ENCODE measurements around the gene ING2. TPM values are rescaled to one million over a fixed set of nuclear protein-coding genes. Genes with fewer than 3 reads are reported as not detected.
"Not testable (repeated sequence)": the region's sequence is repeated elsewhere in the genome, so short reads cannot be mapped to it uniquely, and the experiment has no call there.

Gene ING2
- total RNA-seq, 1 donor from 2014 or later: 11.6 TPM

DNA sequence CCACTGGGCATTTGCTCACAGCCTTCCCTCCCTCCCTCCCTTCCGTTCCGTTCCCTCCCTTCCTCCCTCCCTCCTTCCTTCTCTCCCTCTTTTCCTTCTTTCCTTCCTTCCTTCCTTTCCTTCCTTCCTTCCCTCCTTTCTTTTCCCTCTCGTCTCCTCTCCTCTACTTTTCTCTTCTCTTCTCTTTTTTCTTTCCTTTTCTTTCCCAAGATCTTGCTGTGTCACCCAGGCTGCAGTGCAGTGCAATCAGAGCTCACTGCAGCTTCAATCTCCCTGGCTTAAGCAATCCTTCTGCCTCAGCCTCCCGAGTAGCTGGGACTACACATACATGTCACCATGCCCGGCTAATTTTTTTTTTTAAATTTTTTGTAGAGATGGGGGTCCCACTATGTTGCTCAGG is 26.7 kb upstream of the ING2 start:
- H3K4me3 Mint-ChIP-seq: no peak overlapping the region
- intact Hi-C loops (cut with micrococcal nuclease): loop anchor here (10.0 kb wide), 1 partner anchor 177 kb away; the partner anchor contains the start of genes RWDD4 and TRAPPC11
- H3K36me3 Mint-ChIP-seq (ENCODE audit: low read depth): no peaks in the 10 kb centered on the region
- no peak overlapping the region for H3K27ac Mint-ChIP-seq
- H3K4me1 Mint-ChIP-seq (ENCODE audit: low read depth): no peaks in the 10 kb centered on the region
- peaks cover 4% of the 10 kb centered on the region for H3K27me3 Mint-ChIP-seq (ENCODE audit: insufficient read depth)
- H3K9me3 Mint-ChIP-seq: no peaks in the 10 kb centered on the region
- no peak for DNase-seq (ENCODE audit: low spot score)

DNA sequence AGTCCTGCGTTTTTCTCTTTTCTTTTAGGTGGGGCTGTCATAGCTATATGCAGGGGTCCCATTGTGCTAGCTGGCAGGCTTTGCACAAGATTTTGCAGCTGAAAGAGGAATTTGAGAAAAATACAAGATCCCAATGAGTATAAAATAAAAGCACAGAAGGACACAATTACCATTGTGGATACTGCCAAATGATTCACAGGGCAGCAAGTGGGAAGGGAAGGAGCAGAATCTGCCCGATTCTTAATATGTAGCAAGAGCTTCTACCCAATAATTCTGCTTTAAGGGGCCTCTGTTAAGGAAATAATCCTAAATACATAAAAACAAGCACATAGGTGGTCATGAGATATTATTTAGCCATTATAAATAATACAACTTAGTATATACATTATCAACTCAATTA is 25.9 kb upstream of the ING2 start:
- Mint-ChIP-seq H3K4me3 (no peak overlapping the region), H3K36me3 (ENCODE audit: low read depth) (no peaks in the 10 kb centered on the region), H3K4me1 (ENCODE audit: low read depth) (no peaks in the 10 kb centered on the region), H3K9me3 (no peaks in the 10 kb centered on the region), H3K27me3 (ENCODE audit: insufficient read depth) (peaks cover 4% of the 10 kb centered on the region), H3K27ac (no peak overlapping the region)
- intact Hi-C loops (cut with micrococcal nuclease): loop anchor here (10.0 kb wide), 1 partner anchor 176 kb away; the partner anchor contains the start of genes RWDD4 and TRAPPC11
- no peak for DNase-seq (ENCODE audit: low spot score)

DNA sequence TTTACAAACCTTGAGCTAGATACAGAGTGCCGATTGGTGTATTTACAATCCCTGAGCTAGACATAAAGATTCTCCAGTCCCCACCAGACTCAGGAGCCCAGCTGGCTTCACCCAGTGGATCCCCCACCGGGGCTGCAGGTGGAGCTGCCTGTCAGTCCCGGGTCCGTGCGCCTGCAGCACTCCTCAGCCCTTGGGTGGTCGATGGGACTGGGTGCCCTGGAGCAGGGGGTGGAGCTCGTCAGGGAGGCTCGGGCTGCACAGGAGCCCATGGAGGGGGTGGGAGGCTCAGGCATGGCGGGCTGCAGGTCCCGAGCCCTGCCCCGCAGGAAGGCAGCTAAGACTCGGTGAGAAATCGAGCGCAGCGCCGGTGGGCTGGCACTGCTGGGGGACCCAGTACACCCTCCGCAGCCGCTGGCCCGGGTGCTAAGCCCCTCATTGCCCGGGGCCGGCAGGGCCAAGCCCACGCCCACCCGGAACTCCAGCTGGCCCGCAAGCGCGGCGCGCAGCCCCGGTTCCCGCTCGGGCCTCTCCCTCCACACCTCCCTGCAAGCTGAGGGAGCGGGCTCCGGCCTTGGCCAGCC is 22.3 kb upstream of the ING2 start:
- H3K27ac Mint-ChIP-seq; H3K4me1 Mint-ChIP-seq (ENCODE audit: low read depth); H3K27me3 Mint-ChIP-seq (ENCODE audit: insufficient read depth); intact Hi-C loops (cut with micrococcal nuclease); H3K36me3 Mint-ChIP-seq (ENCODE audit: low read depth); H3K4me3 Mint-ChIP-seq; H3K9me3 Mint-ChIP-seq; DNase-seq (ENCODE audit: low spot score): not testable (repeated sequence)

DNA sequence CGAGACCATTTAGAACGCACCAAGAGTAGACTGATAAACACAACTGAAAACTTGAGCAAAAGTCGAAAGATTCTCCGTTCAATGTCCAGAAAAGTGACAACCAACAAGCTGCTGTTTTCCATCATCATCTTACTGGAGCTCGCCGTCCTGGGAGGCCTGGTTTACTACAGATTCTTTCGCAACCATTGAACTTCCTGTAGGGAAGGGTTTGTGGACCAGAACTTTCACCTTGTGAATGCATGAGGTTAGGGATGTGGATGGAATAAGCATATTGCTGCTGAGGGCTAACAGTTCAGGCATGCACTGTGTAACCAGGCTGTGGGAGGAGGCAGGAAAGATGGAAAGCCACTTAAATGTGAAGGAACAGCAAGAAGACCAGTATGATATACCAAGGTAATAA is 20.9 kb upstream of the ING2 start:
- Mint-ChIP-seq H3K4me3 (no peak overlapping the region), H3K27me3 (ENCODE audit: insufficient read depth) (no peaks in the 10 kb centered on the region), H3K9me3 (no peaks in the 10 kb centered on the region), H3K27ac (no peak overlapping the region), H3K36me3 (ENCODE audit: low read depth) (peaks cover 2% of the 10 kb centered on the region), H3K4me1 (ENCODE audit: low read depth) (no peaks in the 10 kb centered on the region)
- intact Hi-C loops (cut with micrococcal nuclease): no loop called here
- no peak for DNase-seq (ENCODE audit: low spot score)

DNA sequence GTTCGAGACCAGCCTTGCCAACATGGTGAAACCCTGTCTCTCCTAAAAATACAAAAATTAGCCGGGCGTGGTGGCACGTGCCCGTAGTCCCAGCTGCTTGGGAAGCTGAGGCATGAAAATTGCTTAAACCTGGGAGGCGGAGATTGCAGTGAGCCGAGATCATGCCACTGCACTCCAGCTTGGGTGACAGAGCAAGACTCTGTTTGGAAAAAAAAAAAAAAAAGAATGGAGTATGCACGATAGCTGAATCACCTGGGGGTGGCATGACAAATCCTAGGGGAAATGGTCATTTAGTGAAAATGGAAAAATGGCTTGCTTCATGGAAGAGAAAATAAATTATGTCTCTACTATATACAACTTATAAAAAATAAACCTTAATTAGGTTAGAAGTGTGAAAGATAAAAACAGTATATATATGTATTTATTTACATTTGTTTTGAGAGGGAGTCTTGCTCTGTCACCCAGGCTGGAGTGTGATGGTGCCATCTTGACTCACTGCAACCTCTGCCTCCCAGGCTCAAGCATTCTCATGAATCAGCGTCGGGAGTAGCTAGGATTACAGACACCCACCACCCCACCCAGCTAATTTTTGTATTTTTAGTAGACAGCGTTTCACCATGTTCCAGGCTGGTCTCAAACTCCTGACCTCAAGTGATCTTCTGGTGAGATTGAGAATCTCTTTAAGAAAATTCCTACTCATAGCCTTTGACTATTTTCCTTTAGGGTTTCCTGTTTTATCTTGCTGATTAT is 19.3 kb upstream of the ING2 start:
- no peak for DNase-seq (ENCODE audit: low spot score)
- Mint-ChIP-seq H3K4me1 (ENCODE audit: low read depth) (no peaks in the 10 kb centered on the region), H3K27me3 (ENCODE audit: insufficient read depth) (no peaks in the 10 kb centered on the region), H3K4me3 (no peak overlapping the region), H3K27ac (no peak overlapping the region), H3K36me3 (ENCODE audit: low read depth) (peaks cover 2% of the 10 kb centered on the region), H3K9me3 (no peaks in the 10 kb centered on the region)
- intact Hi-C loops (cut with micrococcal nuclease): no loop called here

DNA sequence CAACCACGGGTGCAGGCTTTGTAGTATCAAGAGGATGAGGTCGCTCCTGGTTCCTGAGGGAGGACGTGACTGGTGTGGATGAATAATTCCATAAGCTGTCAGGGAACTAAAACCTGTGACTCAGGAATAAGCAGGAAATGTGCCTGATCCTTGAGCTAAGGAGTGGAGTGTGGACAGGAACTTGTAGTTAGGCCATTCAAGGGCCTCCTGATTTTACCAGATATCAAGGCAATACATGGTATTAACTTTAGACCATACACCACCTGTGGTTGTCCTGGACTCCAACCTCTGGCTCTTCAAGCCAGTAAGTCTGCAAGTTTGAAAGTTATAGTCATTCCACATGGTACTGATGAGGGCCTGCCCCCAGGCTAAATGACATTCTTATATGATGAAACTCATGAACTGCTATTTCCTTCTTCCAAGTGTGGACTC is 12.1 kb upstream of the ING2 start:
- intact Hi-C loops (cut with micrococcal nuclease): no loop called here
- Mint-ChIP-seq H3K36me3 (ENCODE audit: low read depth) (peaks cover 8% of the 10 kb centered on the region), H3K27me3 (ENCODE audit: insufficient read depth) (no peaks in the 10 kb centered on the region), H3K27ac (no peak overlapping the region), H3K4me3 (no peak overlapping the region), H3K4me1 (ENCODE audit: low read depth) (no peaks in the 10 kb centered on the region), H3K9me3 (no peaks in the 10 kb centered on the region)
- DNase-seq (ENCODE audit: low spot score): no peak

DNA sequence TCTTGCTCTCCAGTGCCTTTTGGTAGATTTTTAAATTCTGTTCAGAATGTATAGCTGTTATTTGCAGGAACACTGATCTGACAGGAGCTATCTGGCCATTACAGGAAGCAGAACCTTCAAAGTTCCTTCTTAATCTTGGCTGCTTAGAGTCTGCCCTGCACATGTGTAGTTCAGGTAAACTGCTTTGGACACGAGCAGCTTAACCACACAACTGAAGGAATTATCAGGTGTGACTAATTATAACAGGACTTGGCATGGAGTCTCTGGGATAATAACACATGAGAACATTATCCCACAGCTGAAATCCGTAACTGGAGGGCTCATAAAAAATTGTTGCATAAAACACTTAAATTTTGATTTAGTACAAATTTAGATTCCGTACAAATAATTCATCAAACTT is 11.6 kb upstream of the ING2 start:
- H3K4me3 Mint-ChIP-seq: no peak overlapping the region
- H3K27ac Mint-ChIP-seq: no peak overlapping the region
- no peaks in the 10 kb centered on the region for H3K9me3 Mint-ChIP-seq
- no peak for DNase-seq (ENCODE audit: low spot score)
- intact Hi-C loops (cut with micrococcal nuclease): no loop called here
- peaks cover 8% of the 10 kb centered on the region for H3K36me3 Mint-ChIP-seq (ENCODE audit: low read depth)
- H3K27me3 Mint-ChIP-seq (ENCODE audit: insufficient read depth): no peaks in the 10 kb centered on the region
- H3K4me1 Mint-ChIP-seq (ENCODE audit: low read depth): no peaks in the 10 kb centered on the region

DNA sequence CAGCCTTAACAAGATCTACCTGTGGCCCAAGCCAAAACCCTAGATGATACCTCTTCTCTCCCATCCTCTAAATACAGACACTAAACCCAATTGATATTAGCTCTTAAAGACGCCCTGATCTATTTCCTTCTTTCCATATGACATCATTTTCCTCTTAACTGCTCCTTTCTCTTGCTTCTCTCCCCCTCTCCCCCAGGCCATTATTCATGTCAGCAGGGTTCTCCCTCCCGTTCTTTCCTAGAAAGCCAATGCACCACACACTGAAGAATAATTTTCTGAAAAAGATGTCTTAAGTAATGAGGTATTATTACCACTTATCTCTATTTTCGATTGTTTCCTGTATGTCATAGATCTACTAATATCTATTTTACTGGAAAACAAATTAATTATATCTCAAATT is 9.7 kb upstream of the ING2 start:
- no peak overlapping the region for H3K27ac Mint-ChIP-seq
- H3K27me3 Mint-ChIP-seq (ENCODE audit: insufficient read depth): no peaks in the 10 kb centered on the region
- H3K4me1 Mint-ChIP-seq (ENCODE audit: low read depth): no peaks in the 10 kb centered on the region
- peaks cover 8% of the 10 kb centered on the region for H3K36me3 Mint-ChIP-seq (ENCODE audit: low read depth)
- no peak overlapping the region for H3K4me3 Mint-ChIP-seq
- H3K9me3 Mint-ChIP-seq: no peaks in the 10 kb centered on the region
- intact Hi-C loops (cut with micrococcal nuclease): no loop called here
- DNase-seq (ENCODE audit: low spot score): no peak

DNA sequence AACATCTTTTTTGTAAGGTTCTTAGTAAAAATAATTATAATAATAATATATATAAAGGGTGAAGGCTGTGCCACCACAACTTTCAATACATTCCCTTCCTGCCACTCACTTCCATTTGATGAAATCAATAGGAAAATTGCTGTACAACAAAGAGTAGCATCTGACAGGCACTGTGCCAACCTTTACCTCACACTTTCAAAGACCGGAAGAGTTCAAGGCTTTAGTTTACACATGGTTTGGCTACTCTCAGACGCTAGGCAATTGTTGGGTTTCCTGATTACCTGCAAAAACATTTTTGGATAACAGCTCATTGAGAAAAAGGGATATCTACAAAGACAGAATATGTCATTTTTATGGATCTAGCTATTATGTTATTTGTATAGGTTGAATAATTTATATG is 5.5 kb upstream of the ING2 start:
- Mint-ChIP-seq H3K27me3 (ENCODE audit: insufficient read depth) (no peaks in the 10 kb centered on the region), H3K36me3 (ENCODE audit: low read depth) (peaks cover 5% of the 10 kb centered on the region), H3K4me3 (no peak overlapping the region), H3K27ac (no peak overlapping the region), H3K4me1 (ENCODE audit: low read depth) (peaks cover 18% of the 10 kb centered on the region), H3K9me3 (no peaks in the 10 kb centered on the region)
- DNase-seq (ENCODE audit: low spot score): no peak
- intact Hi-C loops (cut with micrococcal nuclease): no loop called here

DNA sequence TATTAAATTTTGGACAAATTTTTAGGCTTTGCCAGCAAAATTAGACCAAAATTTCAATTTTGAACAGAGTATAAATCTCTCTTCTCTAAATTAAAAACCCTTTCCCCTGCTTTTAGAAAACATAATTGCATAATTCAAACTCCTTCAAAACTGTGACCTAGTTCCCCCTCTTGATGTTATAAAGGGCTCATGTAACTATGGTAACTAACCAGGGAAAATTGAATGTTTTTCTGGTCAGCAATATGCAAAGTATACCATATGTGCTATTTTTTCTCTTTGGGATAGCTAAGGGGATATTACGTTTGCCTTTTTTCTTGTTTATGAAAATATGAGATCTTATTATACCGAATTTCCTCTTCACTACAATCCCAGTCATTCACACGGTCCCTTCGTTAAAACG is 5.1 kb upstream of the ING2 start:
- DNase-seq (ENCODE audit: low spot score): no peak
- Mint-ChIP-seq H3K4me3 (no peak overlapping the region), H3K27ac (no peak overlapping the region), H3K9me3 (no peaks in the 10 kb centered on the region), H3K27me3 (ENCODE audit: insufficient read depth) (no peaks in the 10 kb centered on the region), H3K4me1 (ENCODE audit: low read depth) (peaks cover 18% of the 10 kb centered on the region), H3K36me3 (ENCODE audit: low read depth) (peaks cover 5% of the 10 kb centered on the region)
- intact Hi-C loops (cut with micrococcal nuclease): loop anchor here (10.0 kb wide), 3 partner anchors 1035 to 1975 kb away; partner anchors contain the start of genes ACSL1 and CCDC110

DNA sequence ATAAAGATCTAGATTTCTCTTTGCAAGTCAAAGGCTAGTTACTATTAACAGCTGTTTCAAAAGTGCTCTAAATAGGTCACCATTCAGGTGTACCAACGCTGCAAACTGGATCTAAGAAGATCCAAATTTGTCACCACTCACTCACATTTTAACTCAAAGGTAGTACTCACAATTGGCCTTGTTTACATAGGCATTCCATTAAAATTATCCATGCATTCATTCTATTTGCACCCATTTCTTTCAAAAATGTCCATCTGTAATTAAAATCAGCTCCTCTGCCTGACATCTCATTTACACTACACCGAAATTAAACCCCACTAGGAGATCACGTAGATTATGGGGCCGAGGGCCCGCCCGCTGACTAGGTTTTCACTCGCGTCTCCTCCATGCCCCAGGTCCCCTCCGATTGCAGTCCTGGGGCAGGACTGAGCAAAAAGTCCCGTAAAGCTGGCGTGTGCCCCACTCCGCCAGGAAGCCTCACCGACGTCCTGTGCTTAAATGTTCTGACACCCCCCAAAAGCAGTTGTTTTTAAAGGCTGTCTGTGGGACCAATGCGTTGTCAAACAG is 1.3 kb upstream of the ING2 start:
- H3K36me3 Mint-ChIP-seq (ENCODE audit: low read depth): peaks cover 3% of the 10 kb centered on the region
- H3K4me3 Mint-ChIP-seq: peak overlapping the region; percentile 88
- peaks cover 18% of the 10 kb centered on the region for H3K4me1 Mint-ChIP-seq (ENCODE audit: low read depth)
- H3K27me3 Mint-ChIP-seq (ENCODE audit: insufficient read depth): no peaks in the 10 kb centered on the region
- no peaks in the 10 kb centered on the region for H3K9me3 Mint-ChIP-seq
- H3K27ac Mint-ChIP-seq: peak overlapping the region; percentile 82
- DNase-seq (ENCODE audit: low spot score): no peak
- intact Hi-C loops (cut with micrococcal nuclease): loop anchor here (1.0 to 10.0 kb wide), 12 partner anchors 59 to 1971 kb away; partner anchors contain the start of genes ACSL1, CASP3, CCDC110 and CDKN2AIP

DNA sequence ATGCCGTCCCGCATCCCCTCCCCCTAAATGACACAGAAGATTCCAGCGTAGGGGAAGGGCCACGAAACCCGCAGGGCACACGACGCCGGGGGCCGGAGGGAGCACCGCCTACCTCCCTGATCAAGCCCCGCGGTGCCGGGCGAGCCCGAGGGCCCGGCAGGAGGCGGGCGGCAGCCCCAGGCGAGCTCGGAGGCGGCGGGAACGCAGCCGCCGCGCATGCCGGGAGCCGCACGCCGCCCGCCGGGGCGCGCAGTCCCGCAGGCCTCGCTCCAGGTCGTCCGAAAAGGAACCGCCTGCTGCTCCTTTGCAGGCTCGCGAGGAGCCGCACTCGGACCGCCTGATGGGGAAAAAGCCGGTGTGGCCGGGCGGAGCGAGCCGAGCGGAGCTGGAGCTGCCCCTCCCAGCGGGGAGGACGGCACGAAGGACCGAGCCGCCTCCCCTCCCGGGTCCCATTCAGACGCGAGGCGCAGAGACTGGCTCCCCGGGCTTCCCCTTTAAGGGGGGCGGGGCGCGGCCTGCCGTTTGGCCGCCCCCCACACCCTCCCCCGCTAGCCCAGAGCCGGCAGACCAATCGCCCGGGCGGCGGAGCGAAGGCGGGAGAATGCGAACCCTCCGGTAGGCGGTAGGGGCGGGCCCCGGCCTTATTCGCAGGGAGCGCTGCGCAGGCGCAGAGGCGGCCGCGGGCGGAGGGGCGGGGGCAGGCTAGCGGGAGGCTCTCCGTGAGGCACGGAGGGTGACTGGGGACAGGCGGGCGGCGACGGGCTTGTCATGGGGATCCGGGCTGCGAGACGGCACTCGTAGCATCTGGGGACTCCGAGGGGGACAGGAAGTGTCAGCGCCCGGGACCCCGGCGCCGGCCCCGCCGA is 561 bp upstream of the ING2 start:
- Mint-ChIP-seq H3K27ac (peak overlapping the region; percentile 97), H3K9me3 (no peaks in the 10 kb centered on the region), H3K4me3 (peak overlapping the region; percentile 92), H3K27me3 (ENCODE audit: insufficient read depth) (no peaks in the 10 kb centered on the region), H3K4me1 (ENCODE audit: low read depth) (peaks cover 23% of the 10 kb centered on the region), H3K36me3 (ENCODE audit: low read depth) (peaks cover 3% of the 10 kb centered on the region)
- peak; percentile 100 for DNase-seq (ENCODE audit: low spot score)
- intact Hi-C loops (cut with micrococcal nuclease): loop anchor here (1.0 to 10.0 kb wide), 11 partner anchors 60 to 1971 kb away; partner anchors contain the start of genes ACSL1, CASP3, CCDC110 and CDKN2AIP

Measured in activated T-helper 1 cell treated with anti-CD3 and anti-CD28 coated beads, Interleukin-12 subunit alpha, Interleukin-12 subunit beta, Interleukin-2, Interleukin-4 antibody, amounts not matched to agents 30 ng/mL and 10 ng/mL and 1 ng/mL, durations not matched to agents 14 hours and 24 hours and 36 hours (primary cell).